HG03342 (cell line): Measurements from ENCODE around the gene PLEKHA8.
"Not testable (repeated sequence)": the region's sequence is repeated elsewhere in the genome, so short reads cannot be mapped to it uniquely, and the experiment has no call there.

ENCODE experiments used
- ATAC-seq: cut with Tn5 transposase; IDR thresholded peaks from one replicate; pipeline ENCODE4 v1.9.1; 2021; ENCODE audit warnings: mild to moderate bottlenecking, moderate library complexity; ENCODE audit not compliant: unreplicated experiment

Gene PLEKHA8

DNA sequence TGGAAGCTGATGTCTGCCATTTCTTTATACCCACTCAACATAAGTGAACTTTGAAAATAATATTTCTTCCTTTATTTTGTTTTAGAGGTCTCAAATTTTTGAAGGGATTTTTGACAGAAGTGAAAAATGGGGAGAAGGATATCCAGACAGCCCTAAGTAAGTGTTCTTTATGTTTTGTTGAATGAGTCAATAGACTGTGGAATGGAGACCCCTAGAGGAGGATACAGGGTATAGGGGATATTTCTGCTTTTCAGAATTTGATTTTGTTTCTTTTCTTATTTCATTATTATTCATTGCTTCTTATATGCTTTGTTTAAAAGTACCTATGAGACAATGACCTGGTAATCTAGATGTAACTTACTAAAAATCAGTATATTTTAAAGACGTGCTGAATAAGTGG is 34.4 kb downstream of the PLEKHA8 start:
- ATAC-seq, result no peak

DNA sequence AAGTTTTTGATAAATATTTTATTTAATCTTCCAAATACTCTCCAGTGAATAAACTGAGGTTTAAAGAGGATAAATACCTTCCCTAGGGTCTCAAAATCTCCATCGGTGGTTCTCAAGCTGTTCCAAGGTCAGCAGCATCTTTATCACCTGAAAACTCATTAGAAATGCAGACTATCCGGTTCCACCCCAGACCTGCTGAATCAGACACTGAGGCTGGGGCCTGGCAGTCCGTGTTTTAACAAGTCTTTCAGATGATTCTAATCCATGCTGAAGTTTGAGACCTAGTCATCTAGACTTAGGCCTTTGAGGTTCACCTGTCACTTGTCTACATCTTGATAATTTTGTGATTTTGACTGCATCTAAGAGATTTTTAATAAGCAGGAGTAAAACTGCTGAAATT is 37.5 kb downstream of the PLEKHA8 start:
- ATAC-seq, result no peak

DNA sequence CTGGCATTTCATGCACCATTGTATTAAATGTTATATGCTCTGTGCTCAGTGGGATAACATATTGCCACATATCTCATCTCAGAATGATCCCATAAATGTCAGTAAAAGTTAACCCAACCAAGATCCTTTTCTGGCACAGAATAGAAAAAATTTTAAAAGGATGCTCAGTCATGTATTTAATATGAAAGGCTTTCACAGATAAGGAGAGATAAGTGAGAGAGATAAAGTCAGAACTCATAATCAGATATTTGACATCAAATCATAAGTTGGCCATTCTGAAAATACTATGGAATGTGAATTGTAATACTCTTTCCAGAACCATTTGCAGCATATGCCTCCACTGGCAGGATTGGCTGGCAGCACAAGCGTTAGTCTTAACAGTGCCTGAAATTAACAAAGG is 38.5 kb downstream of the PLEKHA8 start:
- ATAC-seq, result no peak

DNA sequence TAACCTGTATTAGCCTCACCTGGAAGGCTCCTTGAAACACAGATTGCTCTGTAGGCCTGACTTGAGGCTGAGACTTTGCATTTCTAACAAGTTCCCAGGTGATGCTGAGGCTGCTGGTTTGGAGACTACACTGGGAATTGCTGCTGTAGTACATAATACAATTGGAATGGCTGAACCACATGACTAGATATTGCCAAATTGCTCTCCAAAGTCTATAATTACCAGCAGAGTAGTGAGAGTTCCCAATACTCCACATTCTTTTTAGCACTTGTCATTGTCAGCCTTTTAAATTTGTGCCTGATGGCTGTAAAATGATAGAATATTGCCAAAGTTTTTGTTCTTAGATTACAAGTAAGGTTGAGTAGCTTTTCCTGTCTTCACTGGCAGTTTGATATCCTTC is 39.9 kb downstream of the PLEKHA8 start:
- ATAC-seq, result no peak

DNA sequence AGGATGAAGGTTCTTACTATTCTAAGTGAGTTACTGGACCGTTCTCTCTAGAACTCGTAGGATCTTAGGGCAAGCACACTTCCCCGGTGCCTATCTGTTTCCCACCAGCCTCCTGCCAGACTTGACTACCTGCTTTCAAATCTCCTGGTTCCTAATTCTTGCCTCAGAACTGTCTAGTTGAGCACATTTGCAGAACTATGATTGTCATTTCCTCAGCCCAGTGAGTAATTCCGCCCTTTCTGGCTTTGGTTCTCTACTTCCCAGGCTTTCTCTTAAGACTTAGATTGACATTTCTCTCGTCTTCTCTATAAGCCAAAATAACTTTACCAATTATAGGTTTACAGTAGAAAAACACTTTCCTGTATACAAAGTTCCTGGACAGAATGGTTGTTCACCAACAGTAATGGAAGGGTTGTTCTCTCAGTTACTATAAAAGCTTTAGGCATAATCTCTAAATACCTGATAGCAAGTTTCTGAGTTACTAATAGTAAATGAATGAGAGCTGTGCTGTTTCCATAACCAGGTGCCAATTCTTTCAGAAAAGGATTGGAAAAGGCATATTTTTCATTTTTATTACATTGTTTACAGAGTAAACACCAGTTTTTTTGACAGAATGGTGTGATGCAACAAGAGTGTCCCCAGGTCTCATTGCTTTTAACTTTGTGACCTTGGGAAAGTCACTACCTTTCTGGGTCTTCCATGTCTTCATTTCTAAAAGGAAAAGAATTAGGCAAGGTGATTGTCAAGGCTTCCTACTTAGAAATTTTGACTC is 41.1 kb downstream of the PLEKHA8 start:
- ATAC-seq, result no peak

DNA sequence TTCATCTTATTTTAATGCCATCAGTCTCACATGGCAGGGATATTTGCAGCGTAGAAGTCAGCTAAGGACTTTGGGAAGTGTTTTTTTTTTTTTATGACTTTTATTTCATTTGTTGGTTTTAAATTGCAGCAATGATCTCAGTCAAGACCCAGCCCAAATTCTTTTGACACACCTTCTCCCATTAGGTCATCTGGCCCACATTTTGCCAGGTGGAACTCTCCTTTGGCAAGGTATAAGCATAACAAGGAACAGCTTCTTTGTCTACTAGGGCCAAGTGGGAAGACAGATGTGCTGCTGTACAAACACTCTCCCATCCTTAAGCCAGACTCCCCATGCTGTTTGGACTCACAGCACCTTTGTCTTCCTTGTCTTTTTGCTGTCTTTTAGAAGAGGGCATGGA is 41.8 kb downstream of the PLEKHA8 start:
- ATAC-seq, result no peak

DNA sequence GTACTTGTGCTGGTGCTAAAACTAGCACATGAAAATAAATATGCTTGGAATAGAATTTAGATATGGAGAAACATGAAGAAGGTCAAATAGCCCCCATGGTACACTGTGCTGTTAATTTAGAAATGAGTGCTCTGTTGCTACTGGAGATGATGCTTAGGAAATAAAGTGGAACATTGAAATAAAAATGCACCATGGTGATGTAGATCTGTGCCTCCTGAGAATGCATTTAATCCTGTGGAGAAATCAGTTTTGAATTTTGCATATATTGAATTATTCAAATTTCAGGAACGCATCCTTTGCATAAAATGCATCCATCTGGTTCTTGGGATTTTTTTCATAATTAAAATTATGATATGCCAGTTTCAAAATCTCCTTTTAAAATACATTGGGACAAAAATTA is 44.5 kb downstream of the PLEKHA8 start:
- no peak for ATAC-seq

DNA sequence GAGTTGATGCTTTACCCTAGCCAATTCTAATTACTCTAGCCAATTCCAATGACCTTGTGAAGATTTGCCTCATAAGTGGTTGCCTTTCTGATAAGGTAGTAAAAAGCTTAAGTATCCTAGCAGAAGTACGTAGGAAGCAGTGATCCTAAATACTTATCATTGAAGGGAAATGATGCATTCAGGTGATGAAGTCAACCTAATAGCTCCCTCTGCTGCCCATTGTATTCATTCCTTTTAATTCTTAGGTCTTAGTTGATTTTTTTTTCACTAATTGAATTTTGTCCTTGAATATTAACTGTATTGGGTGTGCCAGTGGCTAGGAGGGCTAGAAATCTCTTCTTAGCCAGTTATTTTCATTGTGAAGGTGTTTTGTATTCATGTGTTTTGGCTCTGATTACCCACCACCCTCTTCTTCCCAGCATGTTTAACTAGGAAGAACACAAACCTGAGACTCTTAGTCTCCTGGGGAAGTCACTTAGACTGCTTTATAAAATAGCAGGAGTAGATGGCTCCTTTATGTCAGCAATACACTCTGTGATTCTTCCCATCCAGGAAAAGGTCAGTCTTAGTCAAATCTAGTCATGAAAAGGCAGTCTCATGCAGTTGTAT is 46.3 kb downstream of the PLEKHA8 start:
- no peak for ATAC-seq

DNA sequence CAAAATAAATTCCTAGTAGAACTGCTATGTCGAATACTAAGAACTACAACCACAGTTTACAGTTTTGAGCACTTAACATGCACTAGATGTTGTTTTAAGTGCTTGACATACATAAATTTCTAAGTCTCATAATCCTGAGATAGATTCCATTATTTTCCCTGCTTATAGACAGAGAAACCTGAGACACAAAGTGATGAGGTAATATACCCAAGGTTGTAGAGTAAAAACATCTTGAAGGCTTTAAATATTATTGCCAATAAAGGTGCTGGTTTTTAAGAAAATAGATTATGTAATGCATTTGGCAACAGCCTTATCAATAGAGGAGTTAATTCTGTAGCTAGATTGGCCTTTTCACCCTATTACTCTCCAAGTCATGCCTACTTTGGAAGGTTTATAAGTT is 48.2 kb downstream of the PLEKHA8 start:
- ATAC-seq, result no peak

DNA sequence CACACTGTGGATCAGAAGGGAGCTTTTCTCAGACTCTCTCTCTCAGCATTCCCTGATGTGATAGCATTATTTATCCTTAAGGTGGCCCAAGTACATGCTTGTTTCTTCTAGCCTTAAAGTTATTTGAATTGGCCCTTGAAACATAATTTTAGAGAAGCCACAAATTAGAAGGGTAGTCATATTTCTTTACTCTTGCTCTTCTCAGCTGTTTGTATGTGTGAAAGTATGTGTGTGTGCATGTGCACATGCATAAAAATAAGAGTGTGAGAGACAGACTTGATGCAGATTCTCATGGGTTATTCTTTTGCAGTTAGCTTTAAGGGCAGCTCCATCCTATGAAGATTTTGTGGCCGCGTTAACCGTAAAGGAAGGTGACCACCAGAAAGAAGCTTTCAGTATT is 50.1 kb downstream of the PLEKHA8 start:
- ATAC-seq, result no peak

DNA sequence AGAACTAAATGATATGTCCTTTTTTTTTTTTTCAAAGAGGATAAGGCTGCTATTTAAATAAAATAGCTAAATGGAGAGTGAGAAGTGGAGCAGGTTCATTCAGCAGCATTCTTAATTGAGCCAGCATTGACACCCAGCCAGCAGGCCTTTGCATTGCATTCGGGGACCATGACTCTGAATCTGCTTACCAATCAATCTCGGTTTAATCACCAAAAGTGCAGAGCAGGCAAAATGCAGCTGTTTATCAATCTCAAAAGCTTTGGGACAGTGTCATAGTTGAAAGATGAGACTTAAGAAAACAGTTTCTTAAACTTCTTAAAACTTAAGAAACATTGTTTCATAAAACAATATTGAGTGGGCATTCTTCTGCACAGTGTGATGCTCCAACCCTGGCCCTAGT is 51.7 kb downstream of the PLEKHA8 start:
- no peak for ATAC-seq

DNA sequence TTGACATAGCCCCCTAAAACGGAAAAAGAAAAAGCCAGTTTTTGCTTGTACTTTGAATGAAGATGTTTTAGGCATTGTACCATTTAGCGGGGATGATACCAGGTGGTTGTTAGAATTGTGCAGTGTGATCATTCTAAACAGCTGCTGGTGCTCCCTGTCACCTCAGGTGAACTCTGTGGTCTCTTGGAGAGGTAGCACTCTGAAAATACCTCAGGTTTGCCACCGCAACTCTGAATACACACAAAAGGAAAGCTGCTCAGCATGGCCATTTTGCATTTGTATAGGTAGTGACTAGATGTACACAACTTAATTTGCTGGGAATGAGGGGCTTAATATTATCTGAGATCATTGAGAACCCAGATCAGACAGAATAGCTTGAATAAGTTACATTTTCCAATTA is 52.6 kb downstream of the PLEKHA8 start:
- ATAC-seq, result no peak

DNA sequence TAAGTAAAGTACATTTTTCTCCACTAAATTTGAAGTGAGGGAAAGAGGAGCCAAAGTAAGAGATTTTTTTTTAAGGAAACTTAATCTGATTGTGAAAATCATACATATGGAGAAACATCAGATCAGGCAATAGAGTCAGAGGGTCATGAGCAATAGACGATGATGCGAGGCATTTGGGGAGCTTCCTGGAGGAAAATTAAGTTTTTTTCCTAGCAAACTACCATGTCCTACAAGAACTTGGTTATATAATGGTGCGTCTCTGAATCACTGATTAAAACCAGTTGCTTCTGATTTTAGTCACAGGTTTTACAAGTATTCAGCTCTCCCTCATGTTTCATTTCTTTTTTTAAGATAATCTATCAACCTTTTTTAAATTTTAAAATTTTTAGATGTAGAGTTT is 54.5 kb downstream of the PLEKHA8 start:
- ATAC-seq, result no peak

DNA sequence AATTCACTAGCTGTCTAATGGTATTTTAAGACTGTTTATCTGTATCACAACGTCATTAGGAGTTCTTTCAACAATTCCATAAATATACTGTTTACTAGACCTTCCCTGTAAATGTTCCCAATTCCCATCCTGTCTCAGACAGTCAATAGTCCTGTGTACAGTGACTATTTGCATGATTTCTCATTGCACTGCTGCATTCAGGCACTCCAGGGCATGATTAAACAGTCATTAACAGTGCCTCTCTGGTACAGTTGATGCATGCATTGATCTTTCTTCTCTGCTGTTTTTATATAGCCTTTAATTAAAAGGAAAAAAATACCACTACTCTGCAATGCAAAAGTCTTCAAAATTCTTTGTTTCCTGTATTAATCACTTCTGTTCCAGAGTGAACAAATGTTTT is 55.1 kb downstream of the PLEKHA8 start:
- ATAC-seq, result no peak

DNA sequence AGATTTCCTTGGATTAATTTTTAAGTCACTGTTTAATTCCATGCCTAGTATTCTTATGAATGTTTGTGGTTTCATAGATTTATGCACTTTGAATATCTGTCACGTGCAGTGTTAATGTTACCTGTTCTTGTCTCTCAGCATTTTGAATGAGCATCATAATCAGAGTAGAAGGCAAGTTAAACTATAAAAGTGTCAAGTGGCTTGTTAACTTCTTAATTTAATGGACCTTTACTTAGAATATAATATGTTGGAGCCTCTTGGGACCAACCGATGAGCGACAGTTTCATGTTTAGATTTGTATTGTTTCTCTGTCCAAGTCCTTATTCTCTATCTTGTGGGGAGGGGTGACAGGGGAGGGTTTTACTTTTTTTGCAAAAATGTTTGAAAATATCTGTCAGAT is 56.0 kb downstream of the PLEKHA8 start:
- ATAC-seq, result no peak

DNA sequence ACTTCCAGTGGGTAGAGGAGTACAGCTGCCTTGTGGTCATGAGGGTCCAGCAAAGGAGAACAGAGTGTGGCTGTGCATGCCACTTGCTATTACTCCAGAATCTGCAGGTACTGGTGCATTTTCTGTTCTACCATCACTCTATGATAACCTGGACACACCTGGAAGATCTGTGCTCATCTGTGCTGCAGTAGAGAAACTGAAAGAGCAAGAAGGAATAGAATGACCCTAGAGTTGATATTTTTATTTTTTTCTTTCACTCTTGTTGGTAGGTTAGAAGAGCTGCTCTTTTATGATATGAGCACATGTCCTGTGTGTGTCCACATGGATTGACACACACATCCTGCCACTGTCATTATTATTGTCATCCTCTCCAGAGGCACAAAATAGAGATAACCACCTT is 58.3 kb downstream of the PLEKHA8 start:
- ATAC-seq, result no peak

DNA sequence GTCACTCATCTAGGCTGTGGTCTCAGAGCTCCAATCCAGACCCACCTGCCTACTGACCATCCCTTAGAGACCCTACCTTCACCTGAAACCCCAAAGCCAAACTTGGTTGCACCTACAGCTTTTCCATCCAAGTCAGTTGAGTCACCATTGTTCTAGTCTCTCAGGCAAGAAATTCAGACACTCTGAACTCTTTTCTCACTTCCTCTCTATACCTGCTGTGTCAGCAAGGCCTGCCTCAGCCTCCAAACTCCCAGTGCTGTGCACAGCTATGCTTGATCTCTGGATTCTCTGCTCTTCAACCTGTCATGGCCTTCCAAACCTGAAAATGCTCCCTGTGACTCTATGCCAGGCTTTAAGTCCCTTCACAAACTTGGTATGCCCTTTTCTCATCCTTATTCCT is 59.2 kb downstream of the PLEKHA8 start:
- ATAC-seq, result no peak

DNA sequence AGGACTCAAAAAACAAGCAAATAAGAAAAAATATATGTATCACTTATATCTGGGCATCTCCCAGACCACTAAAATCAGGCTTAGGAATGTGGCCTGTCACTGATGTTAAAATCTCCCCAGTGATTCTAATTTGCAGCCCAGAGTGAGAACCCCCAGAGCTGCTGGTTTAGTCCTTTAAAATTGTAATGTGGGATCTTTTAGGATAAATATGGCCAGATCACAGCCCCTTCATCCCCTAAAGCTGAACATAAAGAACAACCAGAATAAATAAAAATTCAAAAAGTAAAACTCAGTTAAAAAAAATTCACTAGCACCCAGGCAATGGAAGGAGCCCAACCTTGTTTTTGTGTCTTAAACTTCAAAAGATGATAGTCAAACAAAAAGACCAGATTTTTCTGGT is 60.1 kb downstream of the PLEKHA8 start:
- no peak for ATAC-seq

DNA sequence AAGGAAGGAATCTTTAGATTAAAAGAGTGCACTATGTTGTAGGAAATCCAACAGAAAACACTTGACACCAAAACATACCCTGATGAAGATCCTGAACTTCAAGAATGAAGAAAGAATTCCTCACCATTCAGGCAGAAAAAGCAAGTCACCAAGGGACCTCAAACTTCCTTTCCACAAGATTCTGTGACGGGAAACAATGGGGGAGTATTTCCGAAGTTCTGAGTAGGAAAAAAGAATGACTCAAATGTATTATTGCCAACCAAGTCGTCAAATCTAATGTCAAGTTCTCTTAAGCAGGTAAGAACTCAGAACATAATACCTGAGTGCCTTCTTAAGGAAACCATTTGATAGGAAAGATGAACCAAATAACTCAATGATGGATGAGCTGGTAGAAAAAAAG is 61.9 kb downstream of the PLEKHA8 start:
- ATAC-seq, result no peak

DNA sequence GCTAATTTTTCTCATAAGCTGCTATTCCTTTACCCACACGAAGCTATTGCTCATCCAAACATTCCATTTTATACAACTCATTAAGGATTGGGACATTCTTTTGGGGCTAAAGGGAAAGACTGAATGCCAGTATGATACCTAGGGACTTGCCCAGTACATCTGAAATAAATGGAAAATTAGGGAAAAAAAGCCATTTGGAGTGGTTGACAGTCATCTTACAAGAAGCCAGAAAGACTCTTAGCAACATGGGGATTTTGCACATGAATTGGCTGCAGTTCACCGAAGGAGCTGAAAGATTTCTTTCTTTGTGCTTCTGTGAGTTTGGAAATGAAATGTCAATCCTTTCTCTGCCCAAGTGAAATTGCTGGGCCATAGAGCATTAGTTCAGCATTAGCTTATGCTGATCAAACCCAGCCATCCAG is 63.3 kb downstream of the PLEKHA8 start:
- ATAC-seq, result no peak

DNA sequence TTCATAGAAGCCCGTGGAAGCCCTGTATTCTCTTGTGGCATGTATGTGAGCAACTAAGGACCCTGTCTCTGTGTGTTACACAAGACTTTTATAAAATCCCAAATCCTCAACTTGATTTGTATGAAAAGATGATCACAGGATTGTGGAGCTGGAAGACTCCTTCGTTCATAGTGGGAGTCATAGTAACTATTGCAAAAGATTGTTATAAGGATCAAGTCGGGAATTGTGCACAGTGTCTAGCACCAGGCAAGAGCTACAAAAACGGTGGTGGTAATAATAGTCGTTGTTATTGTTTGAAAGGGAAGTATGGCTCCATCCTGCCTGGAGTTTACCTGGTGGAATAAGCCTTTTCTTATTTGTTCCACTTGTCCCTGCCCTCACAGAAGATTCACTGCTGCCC is 63.8 kb downstream of the PLEKHA8 start:
- no peak for ATAC-seq

DNA sequence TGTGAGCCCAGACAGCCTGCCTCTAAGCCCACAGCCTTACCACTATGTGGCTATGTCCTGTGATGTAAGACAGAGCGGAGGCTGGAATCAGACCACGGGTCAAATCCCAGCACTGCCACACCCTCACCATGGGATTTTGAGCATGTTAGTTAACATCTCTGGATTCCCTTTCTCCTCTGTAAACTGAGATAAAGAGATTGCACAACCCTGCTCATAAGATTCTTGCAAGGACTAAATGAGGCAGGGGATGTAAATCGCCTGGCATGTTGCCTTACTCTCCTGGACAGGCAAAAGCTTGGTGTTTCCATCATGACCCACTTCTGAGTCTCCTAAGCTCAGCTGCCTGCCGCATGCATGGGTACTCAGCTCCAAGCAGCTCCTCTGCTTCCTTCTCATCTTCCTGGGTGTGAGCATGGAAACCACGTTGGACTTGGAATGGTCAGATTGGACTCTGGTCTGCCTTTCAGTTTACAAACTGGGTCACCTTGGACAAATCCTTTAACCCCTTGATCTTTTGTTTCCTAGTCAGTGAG is 65.3 kb downstream of the PLEKHA8 start:
- no peak for ATAC-seq

DNA sequence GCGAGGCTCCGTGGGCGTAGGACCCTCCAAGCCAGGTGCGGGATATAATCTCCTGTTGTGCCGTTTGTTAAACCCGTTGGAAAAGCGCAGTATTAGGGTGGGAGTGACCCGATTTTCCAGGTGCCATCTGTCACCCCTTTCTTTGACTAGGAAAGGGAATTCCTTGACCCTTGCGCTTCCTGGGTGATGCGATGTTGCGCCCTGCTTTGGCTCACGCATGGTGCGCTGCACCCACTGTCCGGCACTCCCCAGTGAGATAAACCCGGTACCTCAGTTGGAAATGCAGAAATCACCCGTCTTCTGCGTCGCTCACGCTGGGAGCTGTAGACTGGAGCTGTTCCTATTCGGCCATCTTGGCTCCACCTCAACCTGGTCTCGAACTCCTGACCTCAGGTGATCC is 70.4 kb downstream of the PLEKHA8 start:
- not testable (repeated sequence) for ATAC-seq
